H1 (cell line): ENCODE measurements around the gene SAMD4A. TPM values are rescaled to one million over a fixed set of nuclear protein-coding genes. Genes with fewer than 3 reads are reported as not detected.

ENCODE experiments used
- BACH1 ChIP-seq: IDR thresholded peaks from 2 replicates; pipeline ENCODE4 v1.6.1; 2012; ENCODE audit warnings: low read length, improper control_type of control experiment
- BCL11A ChIP-seq, 2 experiments: IDR thresholded peaks; one replicate each; pipeline ENCODE4 v1.6.1; 2011; ENCODE audit warnings: low read depth in 2 of 2, low read length in 2 of 2, mild to moderate bottlenecking in 2 of 2
- CTCF ChIP-seq, 3 experiments: IDR thresholded peaks; 1 replicate in 2 of 3; 2 replicates in 1 of 3; pipeline versions ENCODE4 v1.5.1 to v1.6.1; 2011; ENCODE audit warnings: low read length in 3 of 3, mild to moderate bottlenecking in 3 of 3, inconsistent platforms in 2 of 3, low read depth in 1 of 3, moderate library complexity in 1 of 3; ENCODE audit not compliant: insufficient read depth in 1 of 3; ENCODE audit errors: control extremely low read depth in 1 of 3
- EGR1 ChIP-seq: IDR thresholded peaks from 2 replicates; pipeline ENCODE4 v1.6.1; 2011; ENCODE audit warnings: low read depth, low read length, borderline replicate concordance
- EP300 ChIP-seq, 2 experiments: IDR thresholded peaks; 1 replicate in 1 of 2; 2 replicates in 1 of 2; pipeline ENCODE4 v1.6.1; 2011 to 2012; ENCODE audit warnings: low read depth in 2 of 2, low read length in 2 of 2, mild to moderate bottlenecking in 2 of 2, borderline replicate concordance in 1 of 2, inconsistent platforms in 1 of 2, moderate library complexity in 1 of 2
- FOSL1 ChIP-seq: IDR thresholded peaks from 2 replicates; pipeline ENCODE4 v1.6.1; 2011; ENCODE audit warnings: mild to moderate bottlenecking, low read depth, low read length, moderate library complexity; ENCODE audit not compliant: insufficient read depth
- GABPA ChIP-seq: IDR thresholded peaks from 2 replicates; pipeline ENCODE4 v1.6.1; 2011; ENCODE audit warnings: mild to moderate bottlenecking, low read length, moderate library complexity, borderline replicate concordance; ENCODE audit not compliant: insufficient read depth
- MAFK ChIP-seq: IDR thresholded peaks from 2 replicates; pipeline ENCODE4 v1.6.1; 2012; ENCODE audit warnings: low read depth, mild to moderate bottlenecking, improper control_type of control experiment, low read length
- NANOG ChIP-seq: IDR thresholded peaks from 2 replicates; pipeline ENCODE4 v1.6.1; 2011; ENCODE audit warnings: low read length, low read depth, mild to moderate bottlenecking, inconsistent platforms; ENCODE audit not compliant: insufficient read depth, poor library complexity, severe bottlenecking
- RBBP5 ChIP-seq: IDR thresholded peaks from 2 replicates; pipeline ENCODE4 v1.7.1; 2012; ENCODE audit warnings: low read depth, mild to moderate bottlenecking, inconsistent platforms, low read length, moderate library complexity, borderline replicate concordance
- SIN3A ChIP-seq, 2 experiments: IDR thresholded peaks in 1 of 2; conservative IDR thresholded peaks in 1 of 2; 2 replicates each; pipeline ENCODE4 v1.6.1; 2011 to 2012; ENCODE audit warnings: low read length in 2 of 2, improper control_type of control experiment in 1 of 2, low read depth in 1 of 2, mild to moderate bottlenecking in 1 of 2
- SP2 ChIP-seq: IDR thresholded peaks from 2 replicates; pipeline ENCODE4 v1.6.1; 2012; ENCODE audit warnings: mild to moderate bottlenecking, low read length, inconsistent platforms
- SUZ12 ChIP-seq: fragments of 200-600 bp; sonication (generic); IDR thresholded peaks from 2 replicates; pipeline ENCODE4 v1.6.1; 2012; ENCODE audit warnings: mild to moderate bottlenecking, inconsistent platforms, low read length, moderate library complexity, mixed read lengths
- TAF1 ChIP-seq: IDR thresholded peaks from 2 replicates; pipeline ENCODE4 v1.6.1; 2011; ENCODE audit warnings: mild to moderate bottlenecking, low read depth, low read length
- TBP ChIP-seq: IDR thresholded peaks from 2 replicates; pipeline ENCODE4 v1.6.1; 2011; ENCODE audit warnings: low read depth, low read length, improper control_type of control experiment
- polyA plus RNA-seq, 7 experiments: library from polyadenylated mRNA; depleted of rRNA in 3 of 7; stranded (reverse) in 5 of 7; unstranded in 2 of 7; fragments of >200 nt in 5 of 7; fragments of 200-250 nt in 2 of 7; gene quantifications; 1 replicate in 5 of 7; 2 replicates in 1 of 7; 4 replicates in 1 of 7; pipeline versions ENCODE4 v1.2.1 to v1.2.3, GENCODE V29; 2011 to 2013; ENCODE audit warnings: missing spikeins in 2 of 7, mixed read lengths in 2 of 7
- total RNA-seq: library from RNA; stranded (reverse); fragmentation: NEBNext Ultra II Directional; extraction: Animal tissue kit (Norgen Biotek cat#: 25700); gene quantifications from 2 replicates; pipeline ENCODE4 v1.2.1, GENCODE V29; 2021
- TF ChIP-seq, protein P1 (sequence below): IDR thresholded peaks from 2 replicates; pipeline ENCODE4 v1.6.1; 2011; ENCODE audit warnings: low read depth, mild to moderate bottlenecking, low read length; ENCODE audit not compliant: insufficient read depth
- TF ChIP-seq, protein P2 (sequence below): IDR thresholded peaks from 2 replicates; pipeline ENCODE4 v1.6.1; 2012; ENCODE audit warnings: inconsistent platforms

Gene SAMD4A
- total and polyA plus RNA-seq, 2 of the 8 experiments (the other 6 are each of a cell fraction or from before 2014, with no cell fraction given), result 2.4 to 12.3 TPM

- TF ChIP-seq CTCF (IDR thresholded peaks at IDR 0.05; ENCODE audit: control extremely low read depth in 1 of 3, insufficient read depth in 1 of 3, low read depth in 1 of 3, low read length in 3 of 3), result no peak
- TF ChIP-seq MAFK, result no peak
- peak; percentile 84; the same call in 1 of the 2 replicates for TF ChIP-seq RBBP5
- no peak for TF ChIP-seq TBP
- no peak for TF ChIP-seq BCL11A (IDR thresholded peaks at IDR 0.05; ENCODE audit: low read depth in 2 of 2, low read length in 2 of 2)
- 0 out of 4 replicates have a peak, but pooled peaks of 1 of the 2 experiments have one; percentile 12 for TF ChIP-seq SIN3A (conservative IDR thresholded peaks at IDR 0.05 in 1 of 2, IDR thresholded peaks at IDR 0.05 in 1 of 2; ENCODE audit: low read depth in 1 of 2, low read length in 2 of 2)
- TF ChIP-seq SP2, result no peak
- TF ChIP-seq, protein P1, sequence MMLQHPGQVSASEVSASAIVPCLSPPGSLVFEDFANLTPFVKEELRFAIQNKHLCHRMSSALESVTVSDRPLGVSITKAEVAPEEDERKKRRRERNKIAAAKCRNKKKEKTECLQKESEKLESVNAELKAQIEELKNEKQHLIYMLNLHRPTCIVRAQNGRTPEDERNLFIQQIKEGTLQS, result no peak
- no peak for TF ChIP-seq NANOG
- no peak for TF ChIP-seq FOSL1
- TF ChIP-seq EGR1, result no peak
- no peak for TF ChIP-seq GABPA
- no peak for TF ChIP-seq TAF1
- TF ChIP-seq EP300 (IDR thresholded peaks at IDR 0.05; ENCODE audit: borderline replicate concordance in 1 of 2, low read depth in 2 of 2, low read length in 2 of 2), result no peak
- peak; percentile 56 for TF ChIP-seq SUZ12
- TF ChIP-seq, protein P2, sequence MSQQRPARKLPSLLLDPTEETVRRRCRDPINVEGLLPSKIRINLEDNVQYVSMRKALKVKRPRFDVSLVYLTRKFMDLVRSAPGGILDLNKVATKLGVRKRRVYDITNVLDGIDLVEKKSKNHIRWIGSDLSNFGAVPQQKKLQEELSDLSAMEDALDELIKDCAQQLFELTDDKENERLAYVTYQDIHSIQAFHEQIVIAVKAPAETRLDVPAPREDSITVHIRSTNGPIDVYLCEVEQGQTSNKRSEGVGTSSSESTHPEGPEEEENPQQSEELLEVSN, result no peak
- no peak for TF ChIP-seq BACH1
- TF ChIP-seq, all 59 proteins: peak for 6
These were observed at the start of gene SAMD4A (continued) for GRCh38 chr14:54566410-54567223.
